ENCODE measurements around the gene UGT2B11.
"Not testable (repeated sequence)": the region's sequence is repeated elsewhere in the genome, so short reads cannot be mapped to it uniquely, and the experiment has no call there.

The UGT2B11 gene

GRCh38 chr4:69169171-69169570, 45.4 kb downstream of the UGT2B11 start:
- DNase-seq = not testable (repeated sequence)

GRCh38 chr4:69167300-69167699, 47.2 kb downstream of the UGT2B11 start:
- DNase-seq = no peak

- not testable (repeated sequence) for DNase-seq
Measured at GRCh38 chr4:69166376-69166775, 48.2 kb downstream of the UGT2B11 start.

- not testable (repeated sequence) for DNase-seq
Measured at GRCh38 chr4:69165707-69166106, 48.8 kb downstream of the UGT2B11 start.

GRCh38 chr4:69156913-69157312, 57.6 kb downstream of the UGT2B11 start:
- no peak for DNase-seq

- DNase-seq = no peak
Measured at GRCh38 chr4:69154021-69154420, 60.5 kb downstream of the UGT2B11 start.

All from left hindlimb (tissue), 1 donor.